DMS 273 (cell line): ENCODE results near the gene LACTB.

Experiments used
- DNase-seq: peaks from one replicate; lab custom pipeline; 2025; ENCODE audit not compliant: unreplicated experiment; lab: John Stamatoyannopoulos, UW

The LACTB gene

DNA sequence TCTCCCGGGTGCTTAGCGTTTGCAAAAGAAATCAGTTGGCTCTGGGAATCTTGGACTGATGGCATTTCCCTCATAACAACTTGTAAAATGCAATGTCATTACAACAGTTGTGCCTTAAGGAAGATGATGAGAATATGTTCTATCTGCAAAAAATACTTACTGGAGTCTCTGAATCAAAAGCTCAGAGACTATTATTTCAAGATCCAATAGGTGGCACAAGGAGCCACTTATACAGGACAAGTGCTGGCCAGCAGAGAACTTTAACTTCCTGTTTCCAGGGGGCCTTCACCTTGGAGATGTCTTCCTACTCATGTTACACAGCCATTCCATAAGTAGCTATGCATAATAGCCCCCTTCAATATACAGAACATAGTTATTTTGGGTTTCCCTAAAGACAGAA, 44.6 kb downstream of the LACTB start:
- peak; percentile 33 for DNase-seq

DNA sequence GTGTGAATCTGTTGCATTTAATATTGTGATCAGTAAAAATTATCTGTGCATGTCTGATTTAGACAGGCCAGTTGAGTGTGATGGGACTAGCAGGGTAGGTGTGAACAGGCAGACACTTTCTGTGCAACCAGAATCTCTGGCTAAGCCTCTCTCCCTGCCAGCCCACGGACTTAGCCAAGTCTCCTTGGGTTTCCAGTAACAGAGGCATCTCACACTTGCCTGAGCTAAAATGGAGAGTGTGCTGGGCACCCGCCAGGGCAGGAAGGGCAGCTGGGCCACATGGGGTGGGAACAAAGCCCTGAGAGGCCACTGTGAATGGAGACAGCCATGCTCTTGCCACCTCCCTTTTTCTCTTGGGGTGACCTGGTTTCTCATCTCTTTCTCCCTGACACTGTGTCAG, 48.1 kb downstream of the LACTB start:
- DNase-seq: peak; percentile 11

DNA sequence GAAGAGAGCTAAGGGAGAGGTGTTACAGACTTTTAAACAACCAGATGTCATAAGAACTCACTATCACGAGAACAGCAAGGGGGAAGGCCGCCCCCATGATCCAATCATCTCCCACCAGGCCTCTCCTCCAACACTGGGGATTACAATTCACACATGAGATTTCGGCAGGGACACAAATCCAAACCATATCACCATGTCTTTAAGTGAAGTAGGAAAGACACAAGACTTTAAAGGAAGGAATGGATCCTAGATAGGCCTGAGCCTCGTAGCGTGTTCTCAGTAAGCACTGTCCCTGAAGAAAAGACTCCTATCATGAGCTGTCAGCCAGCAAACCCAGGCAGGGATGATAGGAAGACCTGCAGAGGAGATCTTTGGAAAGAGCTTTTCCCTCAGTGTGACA, 50.7 kb downstream of the LACTB start:
- no peak for DNase-seq

DNA sequence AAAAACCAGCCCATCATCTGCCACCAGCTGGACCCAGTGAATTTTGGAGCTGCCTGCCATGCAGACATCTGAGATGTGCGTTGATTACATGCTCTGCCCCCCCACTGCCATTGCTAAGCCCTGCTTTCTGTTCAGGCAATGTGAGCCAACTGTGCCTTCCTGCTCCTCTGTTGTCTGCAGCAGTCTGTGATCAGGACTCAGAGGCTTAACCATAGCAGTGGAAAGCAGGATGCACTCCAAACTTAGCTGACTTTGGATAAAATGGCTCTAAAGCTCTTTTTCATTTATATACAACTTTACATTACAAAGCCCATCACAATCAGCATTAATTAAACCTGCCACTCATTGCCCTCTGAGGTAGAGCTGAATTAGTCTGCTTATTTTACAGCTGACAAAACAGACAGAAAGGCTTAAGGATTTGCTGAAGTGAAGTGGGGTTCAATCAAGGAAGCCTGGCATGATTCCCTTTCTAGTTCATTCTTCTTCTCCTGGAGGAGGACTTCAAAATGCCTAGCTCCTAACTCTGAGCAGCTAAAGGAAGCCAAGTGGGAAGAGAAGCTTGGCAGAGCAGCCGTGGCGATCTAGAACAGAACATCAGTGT, 51.3 kb downstream of the LACTB start:
- peak; percentile 60 for DNase-seq

DNA sequence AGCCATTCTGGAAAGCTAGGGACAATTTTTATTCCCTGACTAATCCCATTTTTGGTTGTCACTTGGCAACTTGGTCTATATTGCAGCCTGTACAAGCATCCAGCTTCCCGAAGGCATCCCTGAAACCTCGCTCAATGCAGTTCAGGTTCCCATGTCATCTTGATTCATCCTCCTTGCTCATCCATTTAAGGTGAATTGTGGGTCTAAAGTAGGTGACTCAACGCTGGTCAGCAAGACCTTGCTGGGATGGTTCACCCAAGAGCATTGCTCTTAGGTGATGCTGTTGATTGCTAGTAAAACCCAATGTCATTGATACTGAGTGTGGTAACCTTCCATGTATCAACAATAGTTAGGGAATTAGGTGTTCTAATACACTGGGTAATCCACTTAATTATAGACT, 54.6 kb downstream of the LACTB start:
- DNase-seq: no peak

DNA sequence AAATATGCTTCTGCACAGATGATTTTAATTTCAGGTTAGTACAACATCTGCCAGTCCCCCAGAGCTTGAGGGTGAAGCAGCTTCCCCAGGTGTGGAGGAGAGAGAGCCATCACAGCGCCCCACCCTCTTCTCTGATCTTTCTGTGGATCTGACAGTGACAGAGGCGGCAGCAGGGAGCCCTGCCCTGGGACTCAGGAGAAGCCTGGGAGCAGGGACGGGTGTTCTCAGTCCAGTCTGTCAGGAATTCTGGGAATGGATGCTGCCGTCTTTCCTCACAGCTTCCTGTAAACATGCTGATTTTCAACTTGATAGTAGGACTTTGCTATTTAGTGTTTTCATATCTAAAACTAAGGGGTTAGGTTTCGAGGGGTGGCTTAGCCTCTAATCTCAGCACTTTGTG, 56.4 kb downstream of the LACTB start:
- DNase-seq: no peak

DNA sequence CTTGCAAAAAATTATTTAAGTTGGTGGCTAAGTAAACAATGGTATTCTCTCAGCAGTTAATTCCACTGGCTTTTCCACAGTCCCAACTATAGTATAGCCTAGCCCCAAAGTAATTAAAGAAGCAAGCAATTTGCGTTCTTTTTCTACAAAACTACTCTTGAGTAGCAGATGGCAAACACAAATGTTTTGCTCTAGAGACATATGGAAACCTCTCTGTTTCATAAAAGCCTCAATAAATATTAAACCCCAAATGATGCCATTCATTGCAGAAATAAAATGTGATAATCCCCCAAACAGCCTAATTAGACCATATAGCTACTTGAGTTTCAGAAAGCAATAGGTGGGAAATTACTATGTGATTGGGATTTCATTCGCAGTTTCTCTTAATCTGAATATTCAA, 59.1 kb downstream of the LACTB start:
- no peak for DNase-seq

DNA sequence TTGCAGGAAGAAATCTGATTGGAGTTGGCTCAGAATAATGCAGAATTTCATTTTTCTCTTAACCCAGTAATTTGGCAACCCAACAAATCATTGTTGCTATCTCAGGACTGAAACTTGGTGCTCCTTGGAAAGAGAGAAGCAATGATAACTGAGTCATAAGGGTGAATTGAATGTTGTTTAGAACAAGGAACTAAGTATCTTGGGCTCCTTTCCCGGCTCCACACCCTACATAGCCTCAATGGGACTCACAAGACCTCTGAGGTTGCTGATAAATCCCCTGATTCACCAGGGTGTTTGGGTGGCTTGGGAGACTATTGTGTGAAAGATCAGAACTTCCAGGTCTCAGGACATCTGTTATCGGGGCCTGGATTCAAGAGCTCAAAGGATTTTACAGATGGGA, 60.0 kb downstream of the LACTB start:
- no peak for DNase-seq

DNA sequence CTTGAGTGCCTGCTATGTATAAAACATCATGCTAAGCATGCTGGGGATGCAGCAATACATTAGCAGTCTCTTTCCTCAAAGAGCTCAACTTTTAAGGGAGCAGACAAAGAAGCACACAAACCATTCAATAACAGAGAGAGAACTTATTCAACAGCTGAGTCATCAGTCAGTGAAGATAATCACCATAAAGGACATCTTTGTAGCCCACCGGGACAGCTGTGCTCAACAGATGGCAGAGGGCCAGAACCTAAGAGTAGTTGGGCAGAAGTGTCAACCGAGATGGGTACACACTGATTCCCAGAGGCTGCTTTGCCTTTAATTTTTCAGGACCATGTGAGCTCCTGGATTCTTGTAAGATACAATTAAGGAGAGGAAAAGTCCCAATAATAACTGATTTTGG, 63.5 kb downstream of the LACTB start:
- peak; percentile 57 for DNase-seq

DNA sequence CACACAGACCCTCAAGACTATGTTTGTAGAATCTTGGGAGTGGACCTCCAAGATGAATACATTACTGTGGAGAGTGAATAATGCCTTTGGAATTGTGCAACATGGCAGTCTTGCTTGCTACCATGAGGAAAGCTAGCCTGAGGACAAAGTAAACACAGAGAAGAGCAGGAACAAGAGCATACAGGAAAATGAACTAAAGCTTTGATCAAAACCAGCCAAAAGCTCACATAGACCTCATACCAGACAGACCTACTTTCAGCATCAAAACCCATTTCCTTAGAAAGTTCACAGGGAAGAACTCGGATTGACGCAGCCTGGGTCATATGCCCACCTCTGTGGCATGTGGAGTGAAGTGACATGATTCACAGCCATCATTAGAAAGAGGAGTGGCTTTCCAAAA, 64.4 kb downstream of the LACTB start:
- DNase-seq: no peak

DNA sequence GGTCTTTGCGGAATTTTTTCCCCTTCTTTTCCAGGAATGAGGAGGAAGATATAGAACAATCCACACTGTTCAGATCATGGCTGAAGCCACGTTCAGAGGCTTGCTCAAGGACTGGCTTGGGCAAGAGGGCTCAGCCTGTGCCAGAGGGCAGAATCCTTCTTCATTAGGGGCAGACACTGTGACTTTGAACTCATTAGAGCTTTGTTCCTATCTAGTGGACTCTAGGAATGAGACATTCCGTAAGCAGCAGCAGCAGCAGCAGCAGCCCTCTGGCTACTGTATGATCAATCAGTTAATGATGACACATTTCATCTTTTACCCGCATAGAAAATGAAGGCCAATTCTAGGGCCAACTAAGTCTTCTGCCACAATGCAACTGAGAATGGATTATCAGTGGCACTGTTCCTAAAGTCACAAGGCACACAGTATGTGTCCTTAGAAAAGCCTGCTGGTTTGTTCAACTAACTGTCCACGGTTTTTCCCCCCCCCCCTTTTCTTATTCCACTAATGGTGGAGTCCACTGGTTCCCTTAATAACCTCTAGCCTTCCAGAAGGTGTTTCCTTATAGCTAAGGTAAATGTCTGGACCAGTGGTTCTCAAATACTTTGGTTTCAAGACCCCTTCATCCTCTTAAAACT, 66.0 kb downstream of the LACTB start:
- no peak for DNase-seq

DNA sequence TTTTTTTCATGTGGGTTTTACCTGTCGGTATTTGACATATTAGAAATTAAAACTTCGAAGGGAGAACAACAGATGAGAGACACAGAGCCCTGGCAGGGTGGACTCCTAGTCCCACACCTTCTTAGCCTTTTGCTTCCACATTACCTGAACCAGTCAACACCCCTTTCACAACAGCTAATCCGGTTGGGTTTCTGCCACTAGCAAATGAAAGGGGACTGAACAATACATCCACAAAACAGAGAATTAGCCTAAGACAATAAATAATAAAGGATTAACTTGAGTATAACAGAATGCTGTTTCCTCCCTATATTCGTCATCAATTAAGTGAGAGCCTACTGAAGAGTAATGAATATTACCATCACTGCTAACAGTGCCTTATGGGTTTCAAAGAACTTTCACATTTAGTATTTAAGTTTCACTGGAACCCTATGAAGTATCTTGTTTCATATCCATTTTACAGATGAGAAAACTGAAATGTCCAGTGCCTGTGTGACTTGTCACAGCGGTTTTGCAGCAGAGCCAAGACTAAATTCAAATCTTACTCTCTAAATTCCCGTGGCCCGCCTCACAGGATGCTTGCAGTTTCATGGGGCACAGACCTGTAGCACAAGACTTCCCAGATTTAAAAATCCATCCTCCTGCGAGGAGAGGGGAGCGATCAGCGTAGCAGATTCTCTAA, 66.7 kb downstream of the LACTB start:
- no peak for DNase-seq

DNA sequence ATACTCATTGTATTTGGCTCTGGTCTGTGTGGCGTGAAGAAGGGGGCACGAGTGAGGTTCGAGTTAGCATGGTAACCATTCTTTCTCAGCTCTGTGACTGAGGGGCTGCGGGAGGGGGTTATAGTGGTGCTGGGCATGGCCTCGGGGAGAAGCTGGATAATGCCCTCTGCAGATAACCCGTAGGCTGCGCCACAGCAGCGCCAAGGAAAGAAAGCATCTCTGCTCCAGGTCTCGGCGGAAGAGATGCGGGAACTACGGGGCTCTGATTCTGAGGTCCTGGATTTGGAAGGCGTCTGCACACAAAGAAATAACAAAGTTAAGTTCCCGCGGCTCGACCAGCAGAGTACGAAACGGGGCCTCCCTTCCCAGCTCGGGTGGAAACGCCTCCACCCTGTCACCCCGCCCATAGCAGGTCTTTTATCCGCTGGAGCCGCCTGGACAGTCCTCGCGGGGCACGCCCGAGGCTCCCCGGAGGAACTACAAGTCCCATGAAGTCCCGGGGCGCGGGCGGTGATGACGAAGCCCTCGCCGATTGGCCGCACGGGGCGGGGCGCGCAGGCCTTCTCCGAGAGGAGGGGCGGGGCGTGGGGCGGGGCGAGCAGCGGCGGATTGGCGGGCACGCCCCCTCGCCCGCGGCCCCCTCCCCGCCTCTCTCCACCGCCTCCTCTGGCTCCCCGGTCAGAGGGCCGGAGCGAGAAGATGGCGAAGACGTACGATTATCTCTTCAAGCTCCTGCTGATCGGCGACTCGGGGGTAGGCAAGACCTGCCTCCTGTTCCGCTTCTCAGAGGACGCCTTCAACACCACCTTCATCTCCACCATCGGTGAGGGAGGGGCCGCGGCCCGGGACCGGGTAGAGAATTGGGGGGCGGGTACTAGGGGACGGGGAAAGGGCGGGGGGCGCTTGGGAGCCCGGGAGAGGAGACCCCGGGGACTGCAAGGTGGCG, 67.5 kb downstream of the LACTB start, which contains the start of gene RAB8B:
RAB8B (plus strand) TSS at position 681 of the 946 bp plus-strand sequence; CDS start at position 700, 19 bp downstream.
- DNase-seq: peak; percentile 97

DNA sequence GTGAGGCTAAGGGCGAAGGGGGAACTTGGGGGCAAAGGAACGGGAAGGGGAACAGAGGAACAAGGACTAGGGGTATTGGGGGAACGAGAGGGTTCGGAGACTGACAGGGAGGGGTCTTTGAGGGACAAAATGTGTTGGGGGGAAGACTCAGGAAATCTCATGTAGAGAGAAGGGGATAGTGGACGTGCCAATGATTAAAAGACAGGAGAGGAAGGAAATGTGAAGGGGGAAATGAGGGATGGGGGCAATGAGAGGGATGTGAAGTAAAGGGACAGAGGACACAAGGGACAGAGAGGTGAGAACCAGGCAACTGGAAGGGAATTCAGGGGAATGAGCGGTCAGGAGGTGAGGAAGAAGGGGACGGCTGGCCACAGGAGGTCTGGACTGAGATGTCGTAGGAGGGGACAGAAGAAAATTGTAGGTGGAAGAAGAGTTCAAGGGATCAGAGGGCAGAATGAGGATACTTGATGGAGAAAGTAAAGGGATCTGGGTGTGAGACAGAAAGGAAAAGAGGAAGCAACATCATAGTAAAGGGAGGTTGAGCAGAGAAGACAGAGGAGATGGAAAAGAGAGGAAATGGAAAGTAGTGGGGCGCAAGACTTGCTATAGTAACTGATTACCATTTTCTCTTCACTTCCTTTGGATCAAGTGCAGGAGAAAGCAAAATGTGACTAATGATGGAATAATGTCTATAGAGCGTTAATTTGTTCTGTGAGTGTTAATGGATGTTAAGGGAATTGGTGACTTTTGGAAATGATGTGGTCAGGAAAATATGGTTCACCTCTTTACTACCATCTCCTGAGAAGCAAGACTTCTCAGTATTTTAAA, 68.5 kb downstream of the LACTB start:
- DNase-seq: no peak

DNA sequence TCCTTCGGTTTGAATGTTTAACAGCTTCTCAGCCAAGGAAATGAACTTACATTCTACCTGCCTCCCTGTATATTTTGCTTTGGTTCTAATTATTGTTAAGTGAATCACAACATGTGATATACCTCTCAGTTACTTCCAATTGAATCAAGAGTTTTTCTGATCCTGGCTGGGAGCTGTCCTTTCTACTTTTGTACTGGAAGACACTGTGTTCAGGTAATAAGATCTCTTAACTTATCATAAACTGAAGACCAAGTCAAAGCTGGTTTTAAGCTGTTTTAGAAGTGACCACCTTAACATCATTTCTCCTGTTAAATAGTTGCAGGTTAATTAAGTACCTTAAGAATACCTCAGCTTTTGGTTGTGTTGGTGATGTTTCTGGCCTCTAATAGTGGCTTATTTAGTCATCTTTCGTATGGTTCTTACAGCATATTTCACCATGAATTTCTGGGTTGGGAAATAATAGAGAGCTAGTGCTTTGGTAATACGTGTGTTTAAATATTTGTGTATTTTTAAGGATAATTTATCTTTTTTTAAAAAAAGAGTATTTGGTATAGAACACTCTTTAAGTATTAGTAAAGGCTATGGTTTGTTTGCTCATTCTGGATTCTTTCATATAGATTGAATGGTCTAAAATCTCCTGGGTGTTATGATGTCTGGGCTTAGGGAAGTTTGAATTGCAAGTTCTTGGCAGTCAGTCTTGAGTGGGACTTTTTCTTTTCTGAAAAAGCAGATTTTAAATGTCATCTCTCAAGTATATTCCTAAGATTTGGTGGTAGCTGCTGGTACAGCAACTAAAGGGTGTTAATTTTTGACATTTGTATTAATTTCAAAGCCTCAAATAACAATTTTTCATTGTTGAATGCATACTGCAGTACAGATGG, 69.3 kb downstream of the LACTB start:
- DNase-seq: no peak
